NCI-H146 treated with DMSO at 0.1 percent for 48 hours (cell line): ENCODE measurements around the gene SMG6.
"Not testable (repeated sequence)": the region's sequence is repeated elsewhere in the genome, so short reads cannot be mapped to it uniquely, and the experiment has no call there.

Source experiments
- DNase-seq: peaks from one replicate; lab custom pipeline; 2025; ENCODE audit not compliant: unreplicated experiment; lab: John Stamatoyannopoulos, UW

The SMG6 gene

DNA sequence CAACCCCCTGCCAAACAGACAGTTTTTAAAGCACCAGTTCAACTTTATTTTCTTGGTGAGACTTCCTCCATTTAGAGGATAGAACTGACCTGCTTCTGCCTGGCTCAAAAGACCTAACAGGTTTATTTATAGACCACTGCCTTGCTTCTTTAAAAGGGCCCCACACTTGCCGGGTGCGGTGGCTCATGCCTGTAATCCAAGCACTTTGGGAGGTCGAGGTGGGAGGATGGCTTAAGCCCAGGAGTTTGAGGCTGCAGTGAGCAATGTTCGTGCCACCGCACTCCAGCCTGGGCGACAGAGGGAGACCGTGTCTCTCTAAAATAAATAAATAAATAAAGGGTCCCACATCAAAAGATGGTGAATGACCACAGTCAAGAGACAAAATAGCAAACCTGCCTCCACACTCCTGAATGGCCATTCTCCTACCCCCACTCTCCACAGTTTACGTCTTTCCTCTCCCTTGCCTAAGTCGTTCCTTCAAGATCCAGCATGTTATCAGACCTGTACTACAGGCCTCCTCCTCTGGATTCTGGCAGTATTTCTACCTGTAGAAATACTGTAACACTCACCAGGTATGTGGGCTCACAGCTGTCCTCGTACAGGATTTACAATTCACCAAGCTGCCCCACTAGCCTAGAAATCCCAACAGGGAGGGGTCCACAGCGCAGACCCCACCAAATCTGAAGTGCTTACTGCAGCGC, 95.6 kb downstream of the SMG6 start:
- no peak for DNase-seq

DNA sequence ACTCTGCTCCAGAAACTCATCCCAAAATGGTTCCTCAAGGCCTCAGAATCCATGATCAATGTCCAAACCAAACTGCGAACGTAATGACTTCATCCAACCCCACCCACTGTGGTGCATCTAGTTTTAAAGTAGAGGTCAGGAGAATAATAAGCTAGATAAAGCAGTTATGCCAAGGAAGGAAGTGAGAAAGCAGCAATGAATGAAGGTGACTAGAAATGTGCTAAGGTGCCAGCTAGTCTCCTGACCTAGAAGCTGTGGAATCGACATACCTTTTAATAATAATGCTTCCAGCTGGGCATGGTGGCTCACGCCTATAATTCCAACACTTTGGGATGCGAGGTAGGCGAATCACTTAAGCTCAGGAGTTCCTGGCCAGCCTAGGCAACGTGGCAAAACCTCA, 99.2 kb downstream of the SMG6 start:
- no peak for DNase-seq

DNA sequence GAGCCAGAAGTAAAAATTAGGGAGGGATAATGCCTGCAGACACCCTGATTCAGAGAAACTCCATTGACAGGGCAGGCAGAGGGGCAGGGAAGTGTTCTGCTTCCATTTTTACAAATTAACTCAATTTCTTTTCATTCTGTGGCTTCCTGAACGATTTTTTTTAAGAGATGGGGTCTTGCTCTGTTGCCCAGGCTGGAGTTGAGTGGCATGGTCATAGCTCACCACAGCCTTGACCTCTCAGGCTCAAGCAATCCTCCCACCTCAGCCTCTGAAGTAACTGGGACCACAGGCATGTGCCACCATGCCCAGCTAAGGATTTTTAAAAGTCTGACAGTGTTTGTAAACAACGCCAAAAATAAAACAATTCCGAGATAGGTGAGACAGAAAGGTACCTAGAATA, 99.8 kb downstream of the SMG6 start:
- no peak for DNase-seq

DNA sequence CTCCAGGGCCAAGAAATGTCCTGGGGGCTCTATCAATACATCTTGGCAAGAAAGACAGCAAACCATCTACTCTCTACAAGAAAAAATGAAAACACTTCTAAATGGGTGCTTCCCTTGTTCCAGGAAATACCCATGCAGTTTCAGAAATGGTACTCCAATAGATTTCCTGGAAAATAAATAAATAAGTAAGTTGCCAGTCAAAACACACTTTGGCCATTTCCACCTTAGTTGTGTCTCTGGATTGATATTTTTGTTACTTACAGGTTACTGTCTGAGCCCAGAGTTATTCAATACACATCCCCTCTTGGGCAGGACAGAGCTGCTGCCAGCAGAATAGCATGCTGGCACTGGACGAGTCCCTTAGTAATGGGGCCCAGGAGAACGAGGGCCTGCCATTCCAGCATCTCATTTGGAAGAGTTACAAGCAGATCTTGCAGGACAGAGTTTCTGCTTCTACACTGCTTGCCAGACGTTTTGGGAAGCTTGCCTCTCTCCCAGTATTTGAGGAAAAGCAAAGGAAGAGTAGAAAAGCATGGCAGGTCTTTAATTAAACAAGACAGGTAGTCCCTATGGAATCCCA, 100.5 kb downstream of the SMG6 start:
- DNase-seq: no peak

DNA sequence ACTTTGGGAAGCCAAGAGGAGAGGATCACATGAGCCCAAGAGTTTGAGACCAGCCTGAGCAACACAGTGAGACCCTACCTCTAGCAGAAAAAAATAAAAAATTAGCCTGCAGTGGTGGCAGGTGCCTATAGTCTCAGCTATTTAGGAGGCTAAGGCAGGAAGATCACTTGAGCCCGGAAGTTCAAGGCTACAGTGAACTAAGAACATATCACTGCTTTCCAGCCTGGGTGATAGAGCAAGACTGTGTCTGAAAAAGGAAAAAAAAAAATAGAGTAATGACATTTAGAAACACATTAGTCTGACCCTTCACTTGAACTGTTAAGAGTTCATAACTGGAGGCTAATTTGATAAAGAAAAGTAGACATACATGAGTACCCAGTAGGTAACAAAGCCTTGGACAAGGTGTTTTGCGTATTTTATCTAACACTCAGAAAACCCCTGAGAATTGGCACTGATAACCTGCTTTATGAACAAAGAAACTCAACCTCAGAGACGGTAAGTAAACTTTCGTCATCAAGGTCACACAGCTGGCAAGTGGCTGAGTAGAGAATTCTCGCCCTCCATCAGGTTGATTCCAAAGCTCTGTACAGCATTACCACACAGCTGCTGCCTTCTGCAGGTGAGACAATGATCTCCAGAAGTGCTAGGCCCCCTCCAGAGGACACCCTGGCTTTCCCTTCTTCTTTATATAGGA, 101.1 kb downstream of the SMG6 start:
- DNase-seq: no peak

DNA sequence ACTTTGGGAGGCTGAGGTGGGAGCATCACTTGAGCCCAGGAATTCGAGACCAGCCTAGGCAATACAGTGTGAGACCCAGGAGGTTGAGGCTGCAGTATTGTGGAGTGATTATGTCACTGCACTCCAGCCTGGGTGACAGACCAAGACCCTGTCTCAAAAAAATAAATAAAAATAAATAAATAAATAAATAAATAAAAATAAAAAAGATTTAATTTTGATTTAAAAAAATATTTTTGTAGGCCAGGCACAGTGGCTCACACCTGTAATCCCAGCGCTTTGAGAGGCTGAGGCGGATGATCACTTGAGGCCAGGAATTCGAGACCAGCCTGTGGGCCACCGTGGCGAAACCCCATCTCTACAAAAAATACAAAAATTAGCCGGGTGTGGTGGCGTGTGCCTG, 104.2 kb downstream of the SMG6 start:
- DNase-seq: not testable (repeated sequence)

DNA sequence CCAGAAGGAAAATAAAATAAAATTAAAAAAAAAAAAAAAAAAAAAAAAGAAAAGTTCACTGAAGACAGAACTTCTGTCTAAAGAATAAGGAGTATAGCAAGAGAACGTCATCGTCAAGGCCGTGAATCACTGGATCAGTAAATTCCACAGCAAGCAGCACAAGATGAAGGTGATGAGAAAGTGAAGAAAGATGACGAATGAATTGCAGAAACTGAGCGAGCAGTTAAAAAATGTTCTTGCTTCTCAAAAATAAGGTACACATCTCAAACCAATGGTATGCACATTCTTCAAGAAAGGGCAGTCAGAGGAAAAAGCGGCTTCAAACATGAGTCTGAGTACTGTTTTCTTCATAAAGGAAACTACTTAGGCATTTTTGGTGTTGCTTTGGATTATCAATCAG, 104.7 kb downstream of the SMG6 start:
- DNase-seq: no peak

DNA sequence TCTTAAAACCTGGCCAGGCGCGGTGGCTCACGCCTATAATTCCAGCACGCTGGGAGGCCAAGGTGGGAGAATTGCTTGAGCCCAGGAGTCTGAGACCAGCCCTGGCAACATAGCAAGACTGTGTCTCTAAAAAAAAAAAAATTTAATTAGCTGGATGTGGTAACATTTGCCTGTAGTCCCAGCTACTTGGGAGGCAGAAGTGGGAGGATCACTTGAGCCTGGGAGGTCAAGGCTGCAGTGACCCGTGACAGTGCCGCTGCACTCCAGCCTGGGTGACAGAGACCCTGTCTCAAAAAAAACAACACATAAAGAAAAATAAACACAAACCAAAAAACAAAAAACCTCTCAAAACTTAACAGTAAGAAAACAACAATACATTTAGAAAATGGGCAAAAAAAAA, 106.3 kb downstream of the SMG6 start:
- no peak for DNase-seq

DNA sequence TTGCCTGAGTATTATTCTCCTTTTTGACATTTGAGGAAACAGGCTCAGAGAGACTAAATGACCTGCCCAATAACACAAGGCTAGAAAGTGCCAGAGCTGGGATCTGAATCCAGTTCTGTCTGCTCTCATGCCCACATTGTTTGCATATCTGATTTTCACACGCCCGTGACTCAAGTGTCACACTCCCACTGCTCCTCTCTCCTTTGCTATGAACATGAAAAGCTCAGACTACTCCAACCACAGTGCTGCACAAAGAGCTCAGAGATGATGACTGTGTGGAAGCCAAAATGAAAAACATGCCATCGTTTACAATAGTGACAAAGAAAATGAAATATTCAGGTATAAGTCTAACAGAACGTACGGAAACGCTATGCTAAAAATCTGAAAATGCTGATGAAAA, 107.9 kb downstream of the SMG6 start:
- DNase-seq: no peak

DNA sequence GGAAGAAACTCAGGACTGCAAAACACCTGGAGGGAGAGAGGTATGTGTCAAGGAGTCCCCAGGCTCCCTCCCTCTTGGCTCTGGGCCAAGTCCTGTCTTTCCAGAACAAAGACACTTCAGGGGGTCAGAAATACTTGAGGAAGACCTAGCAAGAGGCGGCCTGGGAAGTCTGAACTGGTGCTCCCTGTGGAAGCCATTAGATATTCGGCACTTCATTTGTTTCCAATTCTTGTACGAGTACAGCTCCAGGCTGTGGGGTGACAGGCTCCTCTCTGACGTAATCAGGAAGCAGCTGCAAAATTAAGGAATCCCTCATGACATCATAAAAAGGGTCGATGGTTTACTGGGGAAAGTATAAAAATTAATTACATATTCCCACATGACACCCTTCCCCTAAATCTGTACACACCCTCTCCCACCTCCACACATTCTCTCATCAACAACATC, 108.7 kb downstream of the SMG6 start:
- no peak for DNase-seq

DNA sequence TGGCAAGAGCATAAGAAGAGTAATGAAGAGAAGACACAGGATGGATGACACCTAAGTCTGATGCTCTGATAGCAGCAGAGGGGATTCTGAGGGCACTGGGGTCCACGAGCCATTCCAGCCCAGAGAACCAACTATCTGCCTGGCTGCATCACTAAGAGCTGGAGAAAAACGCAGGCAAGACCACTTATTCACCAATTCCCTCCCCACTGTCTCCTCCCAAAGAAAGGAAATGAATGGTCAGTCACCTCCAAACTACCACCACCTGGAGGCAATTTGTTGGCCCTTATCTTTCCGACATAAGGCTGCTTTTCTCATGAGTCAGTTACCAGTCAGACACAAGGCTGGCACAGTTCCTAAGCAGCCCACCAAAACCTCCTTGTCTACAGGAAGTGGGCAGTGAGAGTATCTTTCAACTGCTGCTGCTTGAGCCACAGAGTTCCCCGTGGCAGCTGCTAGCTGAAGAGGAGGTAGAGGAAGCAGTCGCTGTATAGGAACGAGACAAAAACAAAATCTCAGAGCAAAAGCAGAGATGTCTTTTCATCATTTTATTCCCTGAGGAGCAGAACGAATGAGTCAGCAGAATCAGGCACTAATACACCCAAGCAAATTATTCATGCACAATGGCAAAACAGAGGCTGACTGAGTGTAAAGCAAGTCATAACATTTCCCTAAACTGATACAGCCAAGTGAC, 111.1 kb downstream of the SMG6 start:
- no peak for DNase-seq

DNA sequence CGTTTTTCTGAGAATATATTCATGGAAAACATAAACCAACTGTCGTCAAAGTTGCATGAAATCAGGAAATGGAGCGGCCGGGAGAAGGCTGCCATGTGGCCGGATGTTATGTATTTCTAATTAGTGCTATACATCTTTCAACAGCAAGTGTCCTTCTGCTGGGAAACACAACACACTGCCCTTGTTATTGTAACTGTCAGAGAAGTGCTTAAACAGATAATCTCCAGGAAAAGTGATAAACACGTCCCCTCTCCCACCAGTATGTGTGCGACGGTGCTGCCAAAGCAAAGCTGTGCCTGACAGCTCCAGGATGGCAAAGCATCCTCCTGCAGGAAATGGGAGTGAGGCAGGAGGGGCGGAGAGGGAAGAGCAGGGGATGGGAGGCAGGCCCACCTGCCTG, 111.8 kb downstream of the SMG6 start:
- DNase-seq: no peak

DNA sequence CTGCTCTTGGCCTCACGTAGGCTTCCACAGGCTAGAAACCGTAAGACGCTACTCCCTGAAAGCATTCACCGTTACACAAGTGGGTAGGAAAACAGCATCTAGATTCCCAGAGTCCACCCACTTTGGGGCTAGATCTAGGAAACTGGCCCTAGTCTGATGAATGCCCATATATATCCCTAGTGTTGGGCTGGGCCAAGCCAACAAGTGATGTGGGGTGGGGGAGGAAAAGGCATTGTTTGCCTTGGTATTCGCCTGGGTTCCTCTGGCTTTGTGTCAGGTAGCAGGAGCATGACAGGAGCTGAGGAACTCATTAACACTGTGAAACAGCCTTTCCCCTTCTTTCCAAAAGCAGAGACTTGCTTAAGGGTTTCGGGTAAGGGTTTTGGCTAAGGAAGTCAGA, 112.4 kb downstream of the SMG6 start:
- DNase-seq: no peak

DNA sequence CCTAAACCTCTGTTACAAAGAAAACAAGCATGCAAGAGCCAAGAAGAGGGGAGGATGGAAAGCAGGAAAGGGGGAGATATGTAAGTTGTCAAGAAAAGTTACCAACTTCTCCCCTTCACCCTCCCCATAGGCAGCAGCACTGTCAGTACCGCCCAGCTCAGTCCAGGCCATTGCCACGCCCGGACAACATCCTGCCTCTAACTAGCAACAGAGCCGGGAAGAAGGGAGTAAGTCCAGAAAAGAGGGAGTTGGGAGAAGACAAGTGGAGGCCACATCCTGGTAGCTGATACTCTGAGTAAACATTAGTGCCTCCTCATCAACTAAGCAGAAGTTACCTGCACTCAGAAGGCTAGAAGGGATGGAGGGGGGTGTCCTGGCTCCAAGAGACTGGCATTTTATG, 113.6 kb downstream of the SMG6 start:
- no peak for DNase-seq

DNA sequence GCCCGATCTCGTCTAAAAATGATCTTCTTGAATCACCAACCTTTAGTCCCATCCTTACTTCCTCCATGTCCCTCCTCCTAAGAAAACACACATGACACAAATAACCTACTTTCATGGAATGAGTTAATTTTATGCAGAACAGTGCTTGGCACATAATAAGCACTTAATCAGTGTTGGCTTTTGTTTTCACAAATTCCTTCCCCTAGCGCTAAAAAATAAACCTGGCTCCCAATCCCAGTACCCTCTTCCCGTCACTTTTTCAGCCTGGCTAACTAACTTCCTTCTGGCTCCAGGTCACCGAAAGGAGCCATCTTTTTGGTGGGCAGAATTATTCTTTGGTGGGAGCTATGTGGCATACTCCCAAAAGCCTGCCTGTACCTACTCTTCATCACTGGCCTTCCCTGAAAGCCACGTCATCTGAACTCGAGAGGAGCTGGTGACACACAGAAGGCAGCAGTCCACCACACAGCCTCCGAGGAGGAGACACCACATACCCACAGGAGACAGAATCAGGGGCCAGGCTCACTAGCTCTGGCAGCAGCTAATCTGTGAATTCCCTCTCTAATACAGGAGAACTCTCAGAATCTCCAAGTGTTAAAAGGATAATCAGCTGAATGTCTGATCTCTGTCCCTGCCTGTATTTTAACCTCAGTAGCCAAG, 114.5 kb downstream of the SMG6 start:
- no peak for DNase-seq

DNA sequence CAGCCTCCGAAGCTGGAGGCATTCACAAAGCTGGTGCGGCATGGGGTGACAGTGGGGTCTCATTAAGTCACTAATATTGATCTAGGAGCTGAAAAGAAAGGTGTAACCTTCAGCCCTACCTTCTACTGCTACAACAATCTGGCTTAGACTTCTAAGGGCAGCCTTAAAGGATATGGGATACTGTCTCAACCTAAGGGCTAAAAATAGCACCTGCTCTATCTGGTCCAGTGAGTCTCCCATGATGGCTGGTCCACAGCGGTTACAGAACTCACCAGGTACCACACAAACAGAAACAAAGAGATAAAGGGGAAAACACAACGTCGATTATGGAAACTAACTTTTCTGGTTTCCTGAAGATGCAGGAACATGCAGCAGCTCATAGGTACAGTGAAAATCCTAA, 115.8 kb downstream of the SMG6 start:
- no peak for DNase-seq

DNA sequence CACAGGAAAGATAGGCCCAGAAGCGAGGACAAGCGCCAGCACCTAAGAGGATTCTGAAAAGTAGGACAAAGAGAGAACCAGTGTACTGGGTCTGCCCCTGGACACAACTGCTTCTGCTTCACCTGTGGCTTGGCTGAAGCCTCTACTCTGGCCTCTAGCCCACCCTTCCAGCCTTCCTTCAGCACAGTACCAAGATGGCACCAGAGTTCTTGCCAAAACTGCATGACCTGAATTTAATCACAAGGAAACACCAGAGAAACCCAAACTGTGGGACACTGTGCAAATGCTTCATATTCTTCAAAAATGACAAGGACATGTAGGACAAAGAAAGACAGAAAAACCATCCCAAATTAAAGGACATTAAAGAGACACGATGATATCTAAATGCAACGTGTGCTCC, 116.6 kb downstream of the SMG6 start:
- DNase-seq: no peak

DNA sequence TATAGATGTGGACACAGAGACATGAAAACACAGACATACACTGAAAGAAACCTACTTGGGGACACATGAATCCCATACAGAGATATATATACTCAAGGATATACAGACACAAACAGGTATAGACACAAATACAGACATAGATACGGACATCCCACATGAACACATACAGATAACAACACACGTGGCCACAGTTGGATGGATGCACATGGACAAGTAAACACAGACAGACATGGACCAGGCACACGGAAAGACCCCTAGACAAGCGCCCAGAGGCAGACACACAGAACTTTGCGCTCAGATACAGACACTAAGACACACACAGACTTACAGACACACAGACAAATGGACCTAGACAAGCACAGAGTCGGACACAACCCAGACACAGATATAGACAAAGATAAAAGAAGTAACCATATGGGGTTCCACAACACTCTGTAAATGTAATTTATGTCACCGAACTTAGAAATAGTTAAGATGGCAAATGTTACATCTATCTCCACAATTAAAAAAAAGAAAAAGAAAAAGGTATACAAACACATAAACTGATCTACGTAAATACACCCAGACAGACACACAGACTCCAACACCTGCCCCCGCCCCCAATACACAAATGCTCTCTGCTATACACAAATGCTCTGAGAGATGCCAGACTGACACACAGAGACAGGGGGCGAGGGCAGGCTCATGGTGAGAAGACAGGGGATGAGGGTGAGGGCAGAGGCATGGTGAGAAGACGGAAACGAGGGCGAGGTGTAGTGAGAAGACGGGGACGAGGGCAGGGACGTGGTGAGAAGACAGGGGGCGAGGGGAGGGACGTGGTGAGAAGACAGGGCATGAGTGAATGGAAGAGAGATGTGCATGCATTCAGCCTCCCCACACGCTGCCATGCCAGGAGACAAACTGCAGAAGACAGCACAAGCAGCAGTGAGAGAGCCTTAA, 118.3 kb downstream of the SMG6 start:
- no peak for DNase-seq

DNA sequence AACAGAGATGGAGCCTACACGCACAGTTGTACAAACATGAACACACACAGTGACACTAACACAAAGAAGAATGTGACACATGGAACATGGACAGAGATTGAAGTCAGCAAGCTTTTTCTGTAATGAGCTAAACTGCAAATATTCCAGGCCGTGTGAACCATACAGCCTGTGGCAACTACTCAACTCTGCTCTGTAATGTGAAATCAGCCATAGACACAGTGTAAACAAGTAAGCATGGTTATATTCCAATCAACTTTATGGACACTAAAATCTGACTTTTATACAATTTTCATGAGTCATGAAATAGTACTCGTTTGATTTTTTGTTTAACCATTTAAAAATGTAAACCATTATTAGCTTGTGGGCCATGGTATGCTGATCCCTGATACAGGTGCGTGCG, 120.2 kb downstream of the SMG6 start:
- DNase-seq: no peak

DNA sequence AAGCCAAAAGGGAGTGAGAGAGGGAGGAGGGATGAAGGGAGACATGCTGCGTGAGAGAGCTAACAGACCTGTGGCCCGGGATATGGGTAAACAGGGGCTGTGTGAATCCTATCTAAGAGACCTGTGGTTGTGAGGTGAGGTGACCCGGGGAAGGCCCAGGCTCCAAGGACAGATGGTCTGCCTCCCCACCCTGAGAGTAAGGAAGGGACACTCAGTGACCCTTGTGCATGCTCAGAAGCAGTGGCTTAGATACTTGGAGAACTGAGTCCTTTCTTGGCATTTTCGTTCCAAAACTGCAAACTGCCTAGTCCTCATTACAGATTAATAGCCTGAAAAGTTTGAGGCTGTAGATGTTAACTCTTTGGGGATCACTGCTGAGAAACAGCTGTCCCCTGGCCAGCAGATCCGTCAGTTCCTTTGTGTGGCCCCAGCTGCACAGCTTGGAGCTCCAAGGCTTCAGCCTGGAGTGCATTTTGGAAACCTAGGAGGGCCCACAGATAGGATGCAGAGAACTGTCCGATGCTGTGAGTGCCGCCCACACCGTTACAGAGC, 121.6 kb downstream of the SMG6 start:
- no peak for DNase-seq
